Measurements from ENCODE around the gene RYR2. TPM values are rescaled to one million over a fixed set of nuclear protein-coding genes. Genes with fewer than 3 reads are reported as not detected.

The RYR2 gene
- total RNA-seq, 6 experiments from 2014 or later: 0.05 to 0.17 TPM; not detected in 4

- Mint-ChIP-seq H3K27me3 (ENCODE audit: insufficient read depth) (no peaks in the 10 kb centered on the region), H3K36me3 (ENCODE audit: low read depth) (no peaks in the 10 kb centered on the region), H3K27ac (no peak overlapping the region), H3K9me3 (peaks cover 38% of the 10 kb centered on the region), H3K4me3 (no peak overlapping the region), H3K4me1 (ENCODE audit: low read depth) (no peaks in the 10 kb centered on the region)
- no peak for TF ChIP-seq CTCF (IDR thresholded peaks at IDR 0.05)
- DNase-seq: no peak
Measured at GRCh38 chr1:237444120-237444790, 402.3 kb downstream of the RYR2 start.

- Mint-ChIP-seq H3K36me3 (ENCODE audit: low read depth) (no peaks in the 10 kb centered on the region), H3K4me1 (ENCODE audit: low read depth) (no peaks in the 10 kb centered on the region), H3K4me3 (no peak overlapping the region), H3K27me3 (ENCODE audit: insufficient read depth) (no peaks in the 10 kb centered on the region), H3K27ac (no peak overlapping the region), H3K9me3 (peaks cover 35% of the 10 kb centered on the region)
- TF ChIP-seq CTCF (IDR thresholded peaks at IDR 0.05): no peak
- no peak for DNase-seq
Measured at GRCh38 chr1:237448042-237448441, 406.1 kb downstream of the RYR2 start.

GRCh38 chr1:237457573-237457972 lies 415.6 kb downstream of the RYR2 start:
- Mint-ChIP-seq H3K9me3 (peaks cover 36% of the 10 kb centered on the region), H3K27ac (no peak overlapping the region), H3K4me1 (ENCODE audit: low read depth) (no peaks in the 10 kb centered on the region), H3K27me3 (ENCODE audit: insufficient read depth) (no peaks in the 10 kb centered on the region), H3K36me3 (ENCODE audit: low read depth) (no peaks in the 10 kb centered on the region; the same call in 1 of the 2 replicates), H3K4me3 (no peak overlapping the region)
- TF ChIP-seq CTCF (IDR thresholded peaks at IDR 0.05): no peak
- no peak for DNase-seq

- Mint-ChIP-seq H3K27me3 (ENCODE audit: insufficient read depth) (no peaks in the 10 kb centered on the region), H3K27ac (no peak overlapping the region), H3K4me3 (no peak overlapping the region), H3K4me1 (ENCODE audit: low read depth) (no peaks in the 10 kb centered on the region), H3K9me3 (peaks cover 40% of the 10 kb centered on the region), H3K36me3 (ENCODE audit: low read depth) (no peaks in the 10 kb centered on the region)
- no peak for DNase-seq
- no peak for TF ChIP-seq CTCF (IDR thresholded peaks at IDR 0.05)
Measured at GRCh38 chr1:237467320-237467719, 425.3 kb downstream of the RYR2 start.

DNA sequence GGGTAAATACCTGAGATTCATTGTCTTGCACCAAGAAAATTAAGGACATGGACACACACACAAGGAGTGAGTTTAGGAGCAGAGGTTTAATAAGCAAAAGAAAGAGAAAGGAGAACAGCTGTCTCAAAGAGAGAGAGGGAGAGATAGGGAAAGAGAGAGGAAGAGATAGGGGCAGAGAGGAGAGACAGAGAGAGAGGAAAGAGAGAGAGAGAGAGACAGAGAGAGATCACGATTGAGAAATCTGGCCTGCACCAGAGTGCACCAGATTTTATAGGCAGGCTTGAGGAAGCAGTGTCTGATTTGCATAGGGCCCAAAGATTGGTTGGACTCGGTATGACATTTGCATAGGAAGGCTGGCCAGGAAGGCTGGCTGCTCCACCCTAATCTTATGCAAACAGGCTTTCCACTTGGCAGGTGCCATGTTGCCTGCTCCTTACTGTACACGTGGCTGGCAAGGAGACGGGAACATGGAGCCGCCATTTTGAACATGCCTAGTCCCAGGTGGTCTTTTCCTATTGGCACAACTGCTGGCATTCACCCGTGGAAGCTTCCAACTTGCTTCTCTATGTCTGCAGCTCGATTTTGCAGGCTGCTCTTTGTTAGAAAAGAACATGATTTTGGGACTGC lies 428.8 kb downstream of the RYR2 start:
- Mint-ChIP-seq H3K9me3 (peaks cover 33% of the 10 kb centered on the region), H3K4me1 (ENCODE audit: low read depth) (no peaks in the 10 kb centered on the region), H3K27ac (no peak overlapping the region), H3K27me3 (ENCODE audit: insufficient read depth) (no peaks in the 10 kb centered on the region; the same call in 1 of the 2 replicates), H3K4me3 (no peak overlapping the region), H3K36me3 (ENCODE audit: low read depth) (no peaks in the 10 kb centered on the region)
- no peak for TF ChIP-seq CTCF (IDR thresholded peaks at IDR 0.05)
- no peak for DNase-seq
